Mesendoderm (in vitro differentiated cells): ENCODE measurements around the gene TMEM141.
A peak's percentile ranks its signal among the peaks of the same experiment; 100 is the strongest.
"Not testable (repeated sequence)": the region's sequence is repeated elsewhere in the genome, so short reads cannot be mapped to it uniquely, and the experiment has no call there.

Experiments
- DNase-seq: peaks from one replicate; pipeline ENCODE4 v3.0.0; 2013
- H2AK5ac ChIP-seq: 2 replicates; pipeline ENCODE4 v1.6.1; 2013; ENCODE audit warnings: low read length, inconsistent platforms
- H2BK120ac ChIP-seq: 2 replicates; pipeline ENCODE4 v1.6.1; 2013; ENCODE audit warnings: low read depth, mild to moderate bottlenecking, low read length, moderate library complexity, mixed read lengths
- H2BK15ac ChIP-seq: replicated peaks from 2 replicates; pipeline ENCODE4 v1.6.1; 2013; ENCODE audit warnings: low read depth, mild to moderate bottlenecking, moderate library complexity
- H2BK5ac ChIP-seq: 2 replicates; pipeline ENCODE4 v1.6.1; 2013; ENCODE audit warnings: low read length, inconsistent platforms
- H3K18ac ChIP-seq: 2 replicates; pipeline ENCODE4 v1.6.1; 2013; ENCODE audit warnings: mild to moderate bottlenecking, low read length, mixed read lengths
- H3K23ac ChIP-seq: one replicate; pipeline ENCODE4 v1.6.1; 2013; ENCODE audit warnings: low read length
- H3K27ac ChIP-seq: 2 replicates; pipeline ENCODE4 v1.5.1; 2013; ENCODE audit warnings: low read depth, mild to moderate bottlenecking, inconsistent platforms, low read length, moderate library complexity
- H3K27me3 ChIP-seq: 2 replicates; pipeline ENCODE4 v1.6.1; 2013; ENCODE audit warnings: low read length, control low read depth, mild to moderate bottlenecking, inconsistent platforms; ENCODE audit not compliant: insufficient read depth, poor library complexity
- H3K36me3 ChIP-seq: 2 replicates; pipeline ENCODE4 v1.6.1; 2013; ENCODE audit warnings: low read length, inconsistent platforms; ENCODE audit not compliant: control insufficient read depth, insufficient read depth
- H3K4ac ChIP-seq: one replicate; pipeline ENCODE4 v1.6.1; 2013; ENCODE audit warnings: low read depth, mild to moderate bottlenecking, low read length, moderate library complexity
- H3K4me1 ChIP-seq: 2 replicates; pipeline ENCODE4 v1.6.1; 2013; ENCODE audit warnings: low read depth, low read length, inconsistent platforms; ENCODE audit not compliant: control insufficient read depth
- H3K4me2 ChIP-seq: 2 replicates; pipeline ENCODE4 v1.6.1; 2013; ENCODE audit warnings: low read length
- H3K4me3 ChIP-seq: 2 replicates; pipeline ENCODE4 v1.5.1; 2013; ENCODE audit warnings: mild to moderate bottlenecking, low read length
- H3K56ac ChIP-seq: one replicate; pipeline ENCODE4 v1.6.1; 2013; ENCODE audit warnings: low read length
- H3K79me1 ChIP-seq: 2 replicates; pipeline ENCODE4 v1.6.1; 2013; ENCODE audit warnings: low read length, inconsistent platforms
- H3K79me2 ChIP-seq: 2 replicates; pipeline ENCODE4 v1.6.1; 2013; ENCODE audit warnings: mild to moderate bottlenecking, low read length; ENCODE audit not compliant: control insufficient read depth, insufficient read depth
- H3K9ac ChIP-seq: 2 replicates; pipeline ENCODE4 v1.6.1; 2013; ENCODE audit warnings: low read length, inconsistent platforms
- H4K5ac ChIP-seq: one replicate; pipeline ENCODE4 v1.6.1; 2013; ENCODE audit warnings: low read length
- H4K8ac ChIP-seq: one replicate; pipeline ENCODE4 v1.6.1; 2013; ENCODE audit warnings: low read depth, mild to moderate bottlenecking, control low read depth, low read length, moderate library complexity
- WGBS: extraction: QIAGEN DNeasy Blood & Tissue Kit; methylation state at CpG from one replicate; pipeline ENCODE4 v1.1.7; 2013; ENCODE audit warnings: low lambda C conversion rate, missing lambda C conversion rate; ENCODE audit not compliant: insufficient coverage; ENCODE audit errors: extremely low coverage; 5-methylcytosine and 5-hydroxymethylcytosine counted together

Gene TMEM141

GRCh38 chr9:136754059-136754572 lies 37.0 kb upstream of the TMEM141 start:
- Histone ChIP-seq H3K18ac (no peak overlapping the region), H3K23ac (no peak overlapping the region), H3K56ac (no peak overlapping the region), H4K5ac (no peak overlapping the region), H3K4me2 (no peak overlapping the region), H3K27ac (no peak overlapping the region), H2BK120ac (no peak overlapping the region), H3K4me3 (no peak overlapping the region), H3K4ac (no peak overlapping the region), H3K79me2 (no peaks in the 10 kb centered on the region), H4K8ac (no peak overlapping the region), H2BK15ac (no peak overlapping the region), H3K9ac (no peak overlapping the region), H3K36me3 (no peaks in the 10 kb centered on the region), H2BK5ac (no peak overlapping the region), H3K27me3 (no peaks in the 10 kb centered on the region), H3K79me1 (no peaks in the 10 kb centered on the region), H3K4me1 (no peaks in the 10 kb centered on the region), H2AK5ac (no peak overlapping the region)
- WGBS = no CpG with 5 or more reads among the region's 17 CpGs
- DNase-seq = no peak

GRCh38 chr9:136754626-136755301 lies 36.4 kb upstream of the TMEM141 start:
- Histone ChIP-seq H3K27ac (no peak overlapping the region), H3K79me2 (no peaks in the 10 kb centered on the region), H2BK5ac (no peak overlapping the region), H3K27me3 (no peaks in the 10 kb centered on the region), H2BK120ac (no peak overlapping the region), H3K4ac (no peak overlapping the region), H3K23ac (no peak overlapping the region), H2AK5ac (no peak overlapping the region), H3K18ac (no peak overlapping the region), H3K79me1 (no peaks in the 10 kb centered on the region), H2BK15ac (no peak overlapping the region), H4K8ac (no peak overlapping the region), H3K4me3 (no peak overlapping the region), H4K5ac (no peak overlapping the region), H3K4me1 (no peaks in the 10 kb centered on the region), H3K9ac (no peak overlapping the region), H3K36me3 (no peaks in the 10 kb centered on the region), H3K56ac (no peak overlapping the region), H3K4me2 (no peak overlapping the region)
- DNase-seq = peak; percentile 32
- no CpG with 5 or more reads among the region's 24 CpGs for WGBS

GRCh38 chr9:136755302-136756133 lies 35.6 kb upstream of the TMEM141 start:
- H3K27me3 ChIP-seq, H3K79me2 ChIP-seq, H3K4ac ChIP-seq, H3K4me3 ChIP-seq, H3K36me3 ChIP-seq, H3K56ac ChIP-seq, H3K4me2 ChIP-seq, H2BK5ac ChIP-seq, H2AK5ac ChIP-seq, H2BK120ac ChIP-seq, H3K23ac ChIP-seq, H3K4me1 ChIP-seq, H2BK15ac ChIP-seq, H3K9ac ChIP-seq, H4K8ac ChIP-seq, H3K79me1 ChIP-seq, H3K27ac ChIP-seq, H3K18ac ChIP-seq, DNase-seq, H4K5ac ChIP-seq: not testable (repeated sequence)
- WGBS = no CpG with 5 or more reads among the region's 22 CpGs

- Histone ChIP-seq H3K56ac (no peak overlapping the region), H3K27ac (no peak overlapping the region), H2BK5ac (no peak overlapping the region), H3K79me2 (no peaks in the 10 kb centered on the region), H3K36me3 (no peaks in the 10 kb centered on the region), H4K5ac (no peak overlapping the region), H3K4me1 (no peaks in the 10 kb centered on the region), H3K18ac (no peak overlapping the region), H3K23ac (no peak overlapping the region), H2BK120ac (no peak overlapping the region), H3K79me1 (no peaks in the 10 kb centered on the region), H3K4ac (no peak overlapping the region), H3K27me3 (no peaks in the 10 kb centered on the region), H4K8ac (no peak overlapping the region), H3K4me3 (no peak overlapping the region), H2BK15ac (no peak overlapping the region), H3K4me2 (no peak overlapping the region), H3K9ac (no peak overlapping the region), H2AK5ac (no peak overlapping the region)
- no CpG with 5 or more reads among the region's 4 CpGs for WGBS
- DNase-seq = no peak
Observed at GRCh38 chr9:136756134-136756438, 35.1 kb upstream of the TMEM141 start.

GRCh38 chr9:136756836-136757235 lies 34.3 kb upstream of the TMEM141 start:
- Histone ChIP-seq H2AK5ac (no peak overlapping the region), H3K4ac (no peak overlapping the region), H3K79me1 (no peaks in the 10 kb centered on the region), H3K18ac (no peak overlapping the region), H4K8ac (no peak overlapping the region), H2BK120ac (no peak overlapping the region), H4K5ac (no peak overlapping the region), H3K4me2 (no peak overlapping the region), H3K56ac (no peak overlapping the region), H3K79me2 (no peaks in the 10 kb centered on the region), H3K27ac (no peak overlapping the region), H2BK5ac (no peak overlapping the region), H3K4me1 (no peaks in the 10 kb centered on the region), H3K27me3 (no peaks in the 10 kb centered on the region), H3K4me3 (no peak overlapping the region), H3K36me3 (no peaks in the 10 kb centered on the region), H2BK15ac (no peak overlapping the region), H3K23ac (no peak overlapping the region), H3K9ac (no peak overlapping the region)
- no peak for DNase-seq
- no CpG with 5 or more reads among the region's 18 CpGs for WGBS
